ENCODE results near the gene PRKCZ. TPM values are rescaled to one million over a fixed set of nuclear protein-coding genes. Genes with fewer than 3 reads are reported as not detected.

PRKCZ gene
- total RNA-seq, 1 experiment from 2014 or later: 45.9 TPM

GRCh38 chr1:2068951-2069350 is 18.7 kb downstream of the PRKCZ start:
- no peak overlapping the region for H3K4me3 ChIP-seq (ENCODE audit: low read depth, low read length)
- no peak overlapping the region for H3K27ac Mint-ChIP-seq (ENCODE audit: unreplicated experiment)
- H3K27me3 Mint-ChIP-seq (ENCODE audit: insufficient read depth, unreplicated experiment): no peaks in the 10 kb centered on the region
- H3K9me3 ChIP-seq: no peaks in the 10 kb centered on the region
- no peaks in the 10 kb centered on the region for H3K4me1 Mint-ChIP-seq (ENCODE audit: low read depth, unreplicated experiment)
- ChIA-PET CTCF (no interaction called here), POLR2A (no interaction called here)
- H3K4me3 Mint-ChIP-seq (ENCODE audit: unreplicated experiment): no peak overlapping the region
- intact Hi-C loops (cut with micrococcal nuclease; ENCODE audit: unreplicated experiment): no loop called here
- H3K36me3 Mint-ChIP-seq (ENCODE audit: insufficient read depth, unreplicated experiment): peaks cover 13% of the 10 kb centered on the region
- no peaks in the 10 kb centered on the region for H3K4me1 ChIP-seq
- peaks cover 3% of the 10 kb centered on the region; the same call in 1 of the 2 replicates for H3K36me3 ChIP-seq (ENCODE audit: control insufficient read depth, insufficient read depth, low read length)
- H3K27me3 ChIP-seq (replicated peaks; ENCODE audit: control insufficient read depth, insufficient read depth, low read length): no peaks in the 10 kb centered on the region
- DNase-seq: no peak
- no peaks in the 10 kb centered on the region for H3K9me3 Mint-ChIP-seq (ENCODE audit: unreplicated experiment)
- TF ChIP-seq CTCF (IDR thresholded peaks at IDR 0.05; ENCODE audit: insufficient read depth in 1 of 2, low read depth in 1 of 2, low read length in 1 of 2, severe bottlenecking in 1 of 2, unreplicated experiment in 1 of 2): no peak
- no TSS peak for BruUV-seq (replicated peaks)

- CTCF ChIA-PET: no interaction called here
- H3K27me3 ChIP-seq (replicated peaks; ENCODE audit: control insufficient read depth, insufficient read depth, low read length): no peaks in the 10 kb centered on the region
- Mint-ChIP-seq H3K27me3 (ENCODE audit: insufficient read depth, unreplicated experiment) (no peaks in the 10 kb centered on the region), H3K4me3 (ENCODE audit: unreplicated experiment) (no peak overlapping the region), H3K4me1 (ENCODE audit: low read depth, unreplicated experiment) (no peaks in the 10 kb centered on the region), H3K36me3 (ENCODE audit: insufficient read depth, unreplicated experiment) (peaks cover 9% of the 10 kb centered on the region), H3K27ac (ENCODE audit: unreplicated experiment) (no peak overlapping the region), H3K9me3 (ENCODE audit: unreplicated experiment) (no peaks in the 10 kb centered on the region)
- no peaks in the 10 kb centered on the region for H3K4me1 ChIP-seq
- H3K4me3 ChIP-seq (ENCODE audit: low read depth, low read length): no peak overlapping the region
- no peaks in the 10 kb centered on the region for H3K9me3 ChIP-seq
- no TSS peak for BruUV-seq (replicated peaks)
- no peak for TF ChIP-seq CTCF (IDR thresholded peaks at IDR 0.05; ENCODE audit: insufficient read depth in 1 of 2, low read depth in 1 of 2, low read length in 1 of 2, severe bottlenecking in 1 of 2, unreplicated experiment in 1 of 2)
- DNase-seq: no peak
- POLR2A ChIA-PET: no interaction called here
- intact Hi-C loops (cut with micrococcal nuclease; ENCODE audit: unreplicated experiment): no loop called here
- H3K36me3 ChIP-seq (ENCODE audit: control insufficient read depth, insufficient read depth, low read length): peaks cover 3% of the 10 kb centered on the region; the same call in 1 of the 2 replicates
Observed at GRCh38 chr1:2070016-2070415, 19.8 kb downstream of the PRKCZ start.

- H3K36me3 ChIP-seq (ENCODE audit: control insufficient read depth, insufficient read depth, low read length): peaks cover 3% of the 10 kb centered on the region; the same call in 1 of the 2 replicates
- DNase-seq: no peak
- no peaks in the 10 kb centered on the region for H3K9me3 ChIP-seq
- no peaks in the 10 kb centered on the region for H3K27me3 ChIP-seq (replicated peaks; ENCODE audit: control insufficient read depth, insufficient read depth, low read length)
- H3K4me3 Mint-ChIP-seq (ENCODE audit: unreplicated experiment): no peak overlapping the region
- peaks cover 13% of the 10 kb centered on the region for H3K36me3 Mint-ChIP-seq (ENCODE audit: insufficient read depth, unreplicated experiment)
- no peaks in the 10 kb centered on the region for H3K4me1 Mint-ChIP-seq (ENCODE audit: low read depth, unreplicated experiment)
- BruUV-seq (replicated peaks): no TSS peak
- ChIA-PET CTCF (no interaction called here), POLR2A (no interaction called here)
- H3K9me3 Mint-ChIP-seq (ENCODE audit: unreplicated experiment): no peaks in the 10 kb centered on the region
- no peak overlapping the region for H3K27ac Mint-ChIP-seq (ENCODE audit: unreplicated experiment)
- H3K4me1 ChIP-seq: no peaks in the 10 kb centered on the region
- intact Hi-C loops (cut with micrococcal nuclease; ENCODE audit: unreplicated experiment): no loop called here
- TF ChIP-seq CTCF (IDR thresholded peaks at IDR 0.05; ENCODE audit: insufficient read depth in 1 of 2, low read depth in 1 of 2, low read length in 1 of 2, severe bottlenecking in 1 of 2, unreplicated experiment in 1 of 2): no peak
- no peak overlapping the region for H3K4me3 ChIP-seq (ENCODE audit: low read depth, low read length)
- H3K27me3 Mint-ChIP-seq (ENCODE audit: insufficient read depth, unreplicated experiment): no peaks in the 10 kb centered on the region
Observed at GRCh38 chr1:2070800-2071530, 20.8 kb downstream of the PRKCZ start.
